ENCODE measurements around the gene SEPTIN8. TPM values are rescaled to one million over a fixed set of nuclear protein-coding genes. Genes with fewer than 3 reads are reported as not detected.

The SEPTIN8 gene
- total and polyA plus RNA-seq, 2 of the 13 experiments (the other 11 are each of a cell fraction or from before 2014, with no cell fraction given): 41.4 to 49.9 TPM

DNA sequence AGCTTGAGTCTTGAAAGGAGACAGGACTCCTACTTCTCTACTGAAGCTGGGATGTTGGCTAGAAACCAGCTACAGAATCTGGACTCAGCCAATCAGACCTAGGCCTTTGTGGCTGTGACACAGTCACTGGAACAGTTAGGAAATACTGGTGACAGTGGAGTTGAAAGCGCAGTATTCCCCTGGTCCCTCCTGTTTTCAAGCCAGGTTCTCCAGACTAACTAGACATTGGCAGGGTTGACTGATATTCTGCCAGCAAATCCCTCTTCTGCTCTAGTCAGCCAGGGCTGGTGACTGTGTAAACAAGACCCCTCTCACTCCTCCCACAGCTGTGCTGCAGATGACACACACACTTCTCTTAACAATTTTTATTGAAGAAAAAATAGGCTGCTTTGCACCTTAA, 44.8 kb upstream of the SEPTIN8 start:
- 50% methylated on average over 1 of the region's 1 CpG for WGBS (ENCODE audit: low lambda C conversion rate)
- peaks cover 43% of the 10 kb centered on the region for H3K4me1 ChIP-seq (ENCODE audit: insufficient read depth, low read length)
- ChIA-PET POLR2A (interaction anchor here (2.8 to 6.7 kb wide), 2 partner anchors 8 to 13 kb away, joined by 36 to 176 read pairs; partner anchors contain the start of gene SHROOM1), CTCF (ENCODE audit: low intra/inter-chr PET ratio, low total read pairs) (interaction anchor here (4.5 kb wide), 1 partner anchor 14 kb away, joined by 54 read pairs; no protein-coding TSS in a partner anchor)
- H3K36me3 ChIP-seq (replicated peaks in 1 of 2; ENCODE audit: control insufficient read depth in 1 of 2, insufficient read depth in 2 of 2, low read length in 2 of 2): peaks cover 5 to 26% of the 10 kb centered on the region in 2 experiments; a peak in 4 of 5 replicates
- H3K27me3 ChIP-seq (ENCODE audit: control insufficient read depth in 1 of 2, insufficient read depth in 2 of 2, low read length in 2 of 2): no peaks in the 10 kb centered on the region
- in situ Hi-C loops (cut with HindIII; ENCODE audit: extremely low pct_ligation_motif_present, low pct_unique_long_range_greater_than_20kb) (no loop called here), intact Hi-C loops (cut with micrococcal nuclease; ENCODE audit: unreplicated experiment) (loop anchor here (2.0 to 5.0 kb wide), 3 partner anchors 45 to 294 kb away; partner anchors contain the start of gene SEPTIN8)
- no peak overlapping the region for H3K4me3 ChIP-seq (replicated peaks in 1 of 3; ENCODE audit: insufficient read depth in 1 of 3, low read depth in 2 of 3, low read length in 3 of 3)
- no peaks in the 10 kb centered on the region for H3K9me3 ChIP-seq (ENCODE audit: low read length)
- peaks cover 4% of the 10 kb centered on the region for H3K79me2 ChIP-seq (ENCODE audit: insufficient read depth, low read length)
- peak overlapping the region; percentile 96 for H3K4me2 ChIP-seq (ENCODE audit: low read depth, low read length)
- H3K9ac ChIP-seq (ENCODE audit: insufficient read depth, low read depth, low read length): peak overlapping the region; percentile 69
- FAIRE-seq (peak; percentile 72), DNase-seq (ENCODE audit: low spot score) (peak; percentile 69), ATAC-seq (peak; percentile 37)
- H4K20me1 ChIP-seq (ENCODE audit: insufficient read depth, low read length): no peaks in the 10 kb centered on the region
- BruUV-seq (replicated peaks): no TSS peak
- TF ChIP-seq ZNF792 (CRISPR knock-in tag; IDR thresholded peaks at IDR 0.05): no peak
- no peak for TF ChIP-seq ZBTB14 (CRISPR knock-in tag; IDR thresholded peaks at IDR 0.05)
- peak; percentile 19; the same call in 1 of the 2 replicates for TF ChIP-seq SP5 (CRISPR knock-in tag; IDR thresholded peaks at IDR 0.05; ENCODE audit: borderline replicate concordance, low read depth)
- TF ChIP-seq BCL6 (CRISPR knock-in tag; IDR thresholded peaks at IDR 0.05): 0 out of 2 replicates have a peak, but pooled peaks have one; percentile 13
- TF ChIP-seq SALL1 (CRISPR knock-in tag; IDR thresholded peaks at IDR 0.05): no peak
- no peak for TF ChIP-seq FOXO4 (CRISPR knock-in tag; conservative IDR thresholded peaks at IDR 0.05)
- peak; percentile 33; the same call in 1 of the 2 replicates for TF ChIP-seq TFAP4 (IDR thresholded peaks at IDR 0.05; ENCODE audit: borderline replicate concordance, low read depth)
- no peak for TF ChIP-seq HMG20B (CRISPR knock-in tag; conservative IDR thresholded peaks at IDR 0.05)
- TF ChIP-seq KDM2A (CRISPR knock-in tag; IDR thresholded peaks at IDR 0.05; ENCODE audit: borderline replicate concordance, low read depth): 0 out of 2 replicates have a peak, but pooled peaks have one; percentile 10
- peak; percentile 82 for TF ChIP-seq FOXA3 (CRISPR knock-in tag; IDR thresholded peaks at IDR 0.05)
- no peak for TF ChIP-seq XBP1 (CRISPR knock-in tag; IDR thresholded peaks at IDR 0.05)
- TF ChIP-seq TRIM24 (CRISPR knock-in tag; IDR thresholded peaks at IDR 0.05): no peak
- TF ChIP-seq FOXA1 (IDR thresholded peaks at IDR 0.05): no peak
- peak; percentile 75 for TF ChIP-seq FOXA1 (CRISPR knock-in tag; IDR thresholded peaks at IDR 0.05)
- TF ChIP-seq ZNF383 (CRISPR knock-in tag; IDR thresholded peaks at IDR 0.05; ENCODE audit: borderline replicate concordance): no peak
- TF ChIP-seq ZNF580 (CRISPR knock-in tag; IDR thresholded peaks at IDR 0.05; ENCODE audit: borderline replicate concordance, low read depth): 0 out of 2 replicates have a peak, but pooled peaks have one; percentile 23
- TF ChIP-seq FOSL2 (CRISPR knock-in tag; IDR thresholded peaks at IDR 0.05): 0 out of 2 replicates have a peak, but pooled peaks have one; percentile 16
- no peak for TF ChIP-seq STAT6 (CRISPR knock-in tag; IDR thresholded peaks at IDR 0.05; ENCODE audit: borderline replicate concordance)
- H3K27ac ChIP-seq (ENCODE audit: extremely low read length, insufficient read depth, low read length): peak overlapping the region; percentile 66
- no peak overlapping the region for H2AFZ ChIP-seq (ENCODE audit: low read length)

Data from HepG2 (cell line).